ENCODE results near the gene FMO5. TPM values are rescaled to one million over a fixed set of nuclear protein-coding genes. Genes with fewer than 3 reads are reported as not detected.
A peak's percentile ranks its signal among the peaks of the same experiment; 100 is the strongest.

The FMO5 gene
- total RNA-seq, 1 experiment from 2014 or later = not detected

DNA sequence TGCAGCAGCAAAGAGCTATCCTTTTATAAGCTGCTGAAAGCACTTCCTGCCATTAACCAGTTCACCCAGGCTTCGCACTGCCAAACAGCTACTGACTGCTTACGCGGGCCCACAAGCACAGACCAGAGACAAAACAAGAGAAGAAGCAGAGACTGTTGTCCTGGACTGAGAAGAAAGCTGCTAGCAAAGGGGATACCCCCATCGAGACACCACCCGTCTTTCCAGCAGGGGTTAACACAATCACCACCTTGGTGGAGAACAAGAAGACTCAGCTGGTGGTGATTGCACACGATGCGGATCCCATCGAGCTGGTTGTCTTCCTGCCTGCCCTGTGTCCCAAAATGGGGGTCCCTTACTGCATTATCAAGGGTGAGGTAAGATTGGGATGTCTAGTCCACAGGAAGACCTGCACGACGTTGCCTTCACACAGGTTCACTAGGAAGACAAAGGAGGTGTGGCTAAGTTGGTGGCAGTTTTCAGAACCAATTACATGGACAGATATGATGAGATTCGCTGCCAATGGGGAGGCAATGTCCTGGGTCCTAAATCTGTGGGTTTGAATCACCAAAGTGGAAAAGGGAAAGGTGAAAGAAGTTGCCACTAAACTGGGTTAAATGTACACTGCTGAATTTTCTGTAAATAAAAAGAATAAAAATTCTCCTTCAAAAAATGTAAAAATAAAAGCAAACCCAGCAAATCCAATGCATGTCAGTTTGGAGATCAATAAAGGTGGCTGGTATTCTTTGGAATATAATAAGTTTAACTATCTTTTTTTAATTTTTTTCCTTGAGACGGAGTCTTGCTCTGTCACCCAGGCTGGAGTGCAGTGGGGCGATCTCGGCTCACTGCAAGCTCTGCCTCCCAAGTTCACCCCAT lies 1.2 kb downstream of the FMO5 start:
- H3K27ac ChIP-seq = no peak overlapping the region

GRCh38 chr1:147218606-147219005 lies 6.5 kb downstream of the FMO5 start:
- Histone ChIP-seq H3K9me3 (replicated peaks) (no peaks in the 10 kb centered on the region), H3K27ac (no peak overlapping the region), H3K27me3 (no peaks in the 10 kb centered on the region), H3K4me3 (no peak overlapping the region), H3K36me3 (no peaks in the 10 kb centered on the region), H3K4me1 (no peaks in the 10 kb centered on the region)
- DNase-seq = no peak

More for the DNA sequence above, 1.2 kb downstream of the FMO5 start:
- no peaks in the 10 kb centered on the region for H3K9me3 ChIP-seq (replicated peaks)
- H3K27me3 ChIP-seq = peaks cover 3% of the 10 kb centered on the region; the same call in 1 of the 2 replicates
- no peak overlapping the region for H3K4me3 ChIP-seq
- no peaks in the 10 kb centered on the region for H3K4me1 ChIP-seq
- no peak for DNase-seq
- no peaks in the 10 kb centered on the region for H3K36me3 ChIP-seq

DNA sequence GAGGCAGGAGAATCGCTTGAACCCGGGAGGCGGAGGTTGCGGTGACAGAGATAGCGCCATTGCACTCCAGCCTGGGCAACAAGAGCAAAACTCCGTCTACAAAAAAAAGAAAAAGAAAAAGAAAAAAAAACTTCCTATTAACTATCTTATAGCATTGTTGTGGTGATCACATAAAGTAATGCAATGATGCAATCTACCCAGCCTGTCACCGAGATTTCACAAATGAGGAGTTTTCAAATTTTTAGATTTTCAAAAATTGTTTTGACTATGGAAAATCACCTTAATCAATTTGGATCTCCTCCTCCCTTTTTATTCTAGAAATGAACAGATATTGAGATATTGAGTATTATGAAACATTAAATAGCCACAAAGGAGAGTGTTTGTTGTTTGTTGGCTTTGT lies 8.0 kb downstream of the FMO5 start:
- Histone ChIP-seq H3K36me3 (no peaks in the 10 kb centered on the region), H3K9me3 (replicated peaks) (no peaks in the 10 kb centered on the region), H3K27me3 (no peaks in the 10 kb centered on the region), H3K4me1 (no peaks in the 10 kb centered on the region), H3K27ac (no peak overlapping the region), H3K4me3 (no peak overlapping the region)
- DNase-seq = no peak

- Histone ChIP-seq H3K4me3 (no peak overlapping the region), H3K27me3 (no peaks in the 10 kb centered on the region), H3K9me3 (replicated peaks) (no peaks in the 10 kb centered on the region), H3K4me1 (no peaks in the 10 kb centered on the region), H3K27ac (no peak overlapping the region), H3K36me3 (no peaks in the 10 kb centered on the region)
- DNase-seq = no peak
These were observed 9.0 kb downstream of the FMO5 start for GRCh38 chr1:147216124-147216523.

DNA sequence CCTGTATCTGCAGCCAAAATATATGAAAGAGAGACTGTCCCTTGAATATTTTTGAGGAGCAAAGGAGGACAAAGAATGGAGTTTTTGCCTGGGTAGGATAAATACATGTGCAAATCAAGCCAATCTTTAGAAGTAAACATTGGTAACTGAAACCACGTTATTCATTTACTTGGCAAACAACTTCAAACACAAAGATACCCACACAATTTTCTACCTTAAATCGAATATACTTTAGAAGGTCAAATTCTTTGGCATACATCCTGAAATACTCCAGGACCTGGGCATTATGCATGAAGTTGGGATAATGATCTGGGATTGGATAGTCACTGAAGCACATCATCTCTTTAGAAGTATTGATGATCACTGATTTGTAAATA lies 9.6 kb downstream of the FMO5 start:
- no peak overlapping the region for H3K4me3 ChIP-seq
- H3K27ac ChIP-seq = no peak overlapping the region
- H3K9me3 ChIP-seq (replicated peaks) = no peaks in the 10 kb centered on the region
- no peak for DNase-seq
- no peaks in the 10 kb centered on the region for H3K36me3 ChIP-seq
- no peaks in the 10 kb centered on the region for H3K4me1 ChIP-seq
- no peaks in the 10 kb centered on the region for H3K27me3 ChIP-seq

- H3K4me1 ChIP-seq = no peaks in the 10 kb centered on the region
- H3K4me3 ChIP-seq = no peak overlapping the region
- no peaks in the 10 kb centered on the region for H3K9me3 ChIP-seq (replicated peaks)
- no peaks in the 10 kb centered on the region for H3K36me3 ChIP-seq
- H3K27me3 ChIP-seq = no peaks in the 10 kb centered on the region
- DNase-seq = no peak
- H3K27ac ChIP-seq = no peak overlapping the region
These were observed 10.1 kb downstream of the FMO5 start for GRCh38 chr1:147214842-147215539.

- no peak for DNase-seq
- Histone ChIP-seq H3K36me3 (no peaks in the 10 kb centered on the region), H3K27me3 (no peaks in the 10 kb centered on the region), H3K27ac (no peak overlapping the region), H3K4me1 (no peaks in the 10 kb centered on the region), H3K9me3 (replicated peaks) (no peaks in the 10 kb centered on the region), H3K4me3 (no peak overlapping the region)
These were observed 10.8 kb downstream of the FMO5 start for GRCh38 chr1:147214325-147214724.

DNA sequence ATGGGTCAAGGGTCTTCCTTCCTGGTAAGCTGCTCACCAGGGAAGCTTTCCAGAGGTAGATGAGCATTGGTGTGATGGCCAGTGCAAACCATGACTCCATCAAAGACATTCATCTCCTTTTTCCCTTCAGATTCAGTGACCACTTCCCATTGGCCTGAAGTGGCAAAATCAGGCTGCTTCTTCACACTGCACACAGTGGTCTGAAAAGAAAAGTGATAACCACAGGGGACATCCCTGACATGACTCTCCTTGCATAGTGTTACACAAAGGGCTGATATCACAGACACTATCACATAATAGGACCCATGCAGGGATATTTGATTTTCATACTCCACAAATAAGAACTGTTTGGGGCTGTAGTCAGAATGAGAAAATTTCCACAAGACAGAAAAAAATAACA lies 11.9 kb downstream of the FMO5 start:
- no peaks in the 10 kb centered on the region for H3K36me3 ChIP-seq
- DNase-seq = no peak
- no peaks in the 10 kb centered on the region for H3K4me1 ChIP-seq
- no peaks in the 10 kb centered on the region for H3K27me3 ChIP-seq
- no peak overlapping the region for H3K27ac ChIP-seq
- H3K9me3 ChIP-seq (replicated peaks) = no peaks in the 10 kb centered on the region
- no peak overlapping the region for H3K4me3 ChIP-seq

GRCh38 chr1:147211577-147211976 lies 13.6 kb downstream of the FMO5 start:
- H3K27ac ChIP-seq = no peak overlapping the region
- H3K4me1 ChIP-seq = no peaks in the 10 kb centered on the region
- no peak for DNase-seq
- no peaks in the 10 kb centered on the region for H3K9me3 ChIP-seq (replicated peaks)
- no peaks in the 10 kb centered on the region for H3K36me3 ChIP-seq
- H3K27me3 ChIP-seq = no peaks in the 10 kb centered on the region
- H3K4me3 ChIP-seq = no peak overlapping the region

DNA sequence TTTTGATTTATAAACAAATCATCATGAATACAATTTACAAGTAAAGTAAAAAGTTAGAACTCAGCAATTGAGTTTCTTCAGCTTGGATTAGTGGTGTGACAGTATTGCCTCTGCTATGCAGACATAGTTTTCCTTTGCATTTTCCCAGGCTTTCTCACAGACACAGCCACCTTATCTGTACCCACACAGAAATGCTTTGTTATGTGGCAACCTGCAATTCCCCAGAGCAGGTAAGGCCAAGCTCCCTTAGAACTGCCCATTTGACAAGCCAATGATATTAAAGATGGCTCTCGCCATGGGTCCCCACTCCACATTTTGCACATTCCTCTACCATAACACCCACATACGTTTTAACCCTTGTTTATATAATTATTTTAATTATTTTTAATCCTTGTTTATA lies 14.2 kb downstream of the FMO5 start:
- no peaks in the 10 kb centered on the region for H3K27me3 ChIP-seq
- H3K9me3 ChIP-seq (replicated peaks) = no peaks in the 10 kb centered on the region
- H3K27ac ChIP-seq = no peak overlapping the region
- no peak for DNase-seq
- no peaks in the 10 kb centered on the region for H3K4me1 ChIP-seq
- H3K36me3 ChIP-seq = no peaks in the 10 kb centered on the region
- no peak overlapping the region for H3K4me3 ChIP-seq

DNA sequence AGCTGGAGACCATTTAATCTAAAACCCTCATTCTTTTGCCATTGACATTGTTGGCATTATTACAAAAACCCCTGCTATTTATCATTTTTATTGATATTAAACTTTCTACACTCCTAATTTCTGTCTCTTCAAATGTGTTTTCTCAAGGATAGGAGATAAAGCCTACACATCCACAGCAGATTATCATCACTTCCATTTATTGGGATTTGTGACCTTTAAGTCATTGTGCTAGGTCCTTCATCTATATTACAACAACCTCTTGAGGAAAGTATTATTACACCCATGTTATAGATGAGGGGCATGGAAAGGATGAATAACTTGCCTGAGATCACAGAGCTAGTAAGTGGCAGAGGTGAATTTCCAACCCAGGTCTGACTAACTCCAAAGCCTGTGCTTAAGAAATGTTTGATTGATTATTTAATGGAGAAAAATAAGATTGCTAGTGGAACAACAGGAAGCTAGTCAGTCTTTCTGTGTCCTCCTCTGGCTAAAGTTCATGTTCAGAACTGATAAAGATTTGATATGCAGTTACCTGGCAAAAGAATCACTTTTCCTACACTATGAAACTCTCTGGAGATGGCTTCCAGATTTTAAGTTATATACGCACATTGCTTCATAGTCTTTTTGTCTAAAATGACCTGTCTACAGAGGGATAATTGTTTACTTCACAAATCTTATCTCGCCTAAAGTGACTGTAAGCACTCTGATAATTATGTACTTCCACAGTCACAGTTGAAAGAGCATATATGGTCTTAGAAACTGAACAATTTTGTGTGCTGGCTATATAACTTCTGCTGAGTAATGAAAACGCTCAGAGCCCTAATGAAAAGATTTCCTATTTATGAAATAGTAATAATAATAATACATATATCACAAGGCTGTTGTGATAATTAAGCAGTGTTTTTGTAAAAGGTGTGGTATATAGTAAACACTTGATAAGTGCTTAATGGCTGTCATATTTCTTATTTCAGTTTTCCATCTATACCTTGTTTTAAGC lies 15.0 kb downstream of the FMO5 start:
- H3K27ac ChIP-seq = no peak overlapping the region
- no peaks in the 10 kb centered on the region for H3K9me3 ChIP-seq (replicated peaks)
- H3K36me3 ChIP-seq = no peaks in the 10 kb centered on the region
- H3K4me1 ChIP-seq = no peaks in the 10 kb centered on the region
- no peaks in the 10 kb centered on the region for H3K27me3 ChIP-seq
- no peak for DNase-seq
- H3K4me3 ChIP-seq = no peak overlapping the region

DNA sequence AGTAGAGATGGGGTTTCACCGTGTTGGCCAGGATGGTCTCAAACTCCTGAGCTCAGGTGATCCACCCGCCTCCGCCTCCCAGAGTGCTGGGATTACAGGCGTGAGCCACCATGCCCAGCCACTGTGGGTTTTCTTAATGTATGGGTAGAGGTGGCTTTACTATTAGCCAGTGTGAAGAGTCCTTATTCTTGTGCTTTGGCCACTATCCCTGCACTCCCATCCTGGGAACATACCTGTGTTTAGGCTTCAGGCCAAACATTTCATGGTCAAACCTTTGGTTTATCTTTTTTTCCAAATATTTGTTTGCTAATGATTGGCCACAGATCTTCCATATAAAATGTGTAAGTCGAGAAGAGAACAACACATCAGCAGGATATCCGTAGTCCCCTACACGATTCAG lies 16.5 kb downstream of the FMO5 start:
- Histone ChIP-seq H3K4me1 (no peaks in the 10 kb centered on the region), H3K27me3 (no peaks in the 10 kb centered on the region), H3K4me3 (no peak overlapping the region), H3K36me3 (no peaks in the 10 kb centered on the region), H3K27ac (no peak overlapping the region), H3K9me3 (replicated peaks) (no peaks in the 10 kb centered on the region)
- DNase-seq = no peak

- no peaks in the 10 kb centered on the region for H3K4me1 ChIP-seq
- H3K27me3 ChIP-seq = no peaks in the 10 kb centered on the region
- DNase-seq = no peak
- no peaks in the 10 kb centered on the region for H3K9me3 ChIP-seq (replicated peaks)
- no peak overlapping the region for H3K27ac ChIP-seq
- H3K4me3 ChIP-seq = no peak overlapping the region
- H3K36me3 ChIP-seq = no peaks in the 10 kb centered on the region
These were observed 17.9 kb downstream of the FMO5 start for GRCh38 chr1:147207192-147207591.

DNA sequence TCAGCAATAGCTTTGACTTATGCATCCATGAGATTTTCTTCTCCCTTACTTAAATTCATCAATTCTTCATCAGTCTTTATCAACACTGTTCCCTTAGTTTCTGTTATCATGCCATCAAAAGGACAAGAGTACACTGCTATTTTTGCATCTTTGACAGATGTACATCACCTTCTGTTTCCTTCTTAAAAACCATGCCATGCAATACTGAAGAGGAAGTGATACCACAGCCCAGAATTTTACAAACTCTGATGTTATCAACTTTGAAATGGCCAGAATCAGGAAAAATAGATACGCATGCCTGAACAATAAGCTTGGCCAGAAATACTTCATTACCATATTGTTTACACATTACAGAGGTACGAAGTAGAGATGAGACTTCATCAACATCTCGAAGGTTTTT lies 21.1 kb downstream of the FMO5 start:
- Histone ChIP-seq H3K4me3 (no peak overlapping the region), H3K27ac (no peak overlapping the region), H3K4me1 (no peaks in the 10 kb centered on the region), H3K27me3 (no peaks in the 10 kb centered on the region), H3K9me3 (replicated peaks) (no peaks in the 10 kb centered on the region), H3K36me3 (no peaks in the 10 kb centered on the region)
- DNase-seq = no peak

- H3K36me3 ChIP-seq = no peaks in the 10 kb centered on the region
- peak in 1 of 2 experiments; percentile 3 for DNase-seq
- no peaks in the 10 kb centered on the region for H3K27me3 ChIP-seq
- H3K4me3 ChIP-seq = no peak overlapping the region
- no peaks in the 10 kb centered on the region for H3K4me1 ChIP-seq
- H3K27ac ChIP-seq = no peak overlapping the region
- no peaks in the 10 kb centered on the region for H3K9me3 ChIP-seq (replicated peaks)
These were observed 22.6 kb downstream of the FMO5 start for GRCh38 chr1:147202576-147202975.

All from SJCRH30 (cell line).